ENCODE measurements around the gene CHN1.

- TF ChIP-seq, protein P1, sequence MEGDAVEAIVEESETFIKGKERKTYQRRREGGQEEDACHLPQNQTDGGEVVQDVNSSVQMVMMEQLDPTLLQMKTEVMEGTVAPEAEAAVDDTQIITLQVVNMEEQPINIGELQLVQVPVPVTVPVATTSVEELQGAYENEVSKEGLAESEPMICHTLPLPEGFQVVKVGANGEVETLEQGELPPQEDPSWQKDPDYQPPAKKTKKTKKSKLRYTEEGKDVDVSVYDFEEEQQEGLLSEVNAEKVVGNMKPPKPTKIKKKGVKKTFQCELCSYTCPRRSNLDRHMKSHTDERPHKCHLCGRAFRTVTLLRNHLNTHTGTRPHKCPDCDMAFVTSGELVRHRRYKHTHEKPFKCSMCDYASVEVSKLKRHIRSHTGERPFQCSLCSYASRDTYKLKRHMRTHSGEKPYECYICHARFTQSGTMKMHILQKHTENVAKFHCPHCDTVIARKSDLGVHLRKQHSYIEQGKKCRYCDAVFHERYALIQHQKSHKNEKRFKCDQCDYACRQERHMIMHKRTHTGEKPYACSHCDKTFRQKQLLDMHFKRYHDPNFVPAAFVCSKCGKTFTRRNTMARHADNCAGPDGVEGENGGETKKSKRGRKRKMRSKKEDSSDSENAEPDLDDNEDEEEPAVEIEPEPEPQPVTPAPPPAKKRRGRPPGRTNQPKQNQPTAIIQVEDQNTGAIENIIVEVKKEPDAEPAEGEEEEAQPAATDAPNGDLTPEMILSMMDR (IDR thresholded peaks at IDR 0.05), result no peak
- TF ChIP-seq RAD21 (IDR thresholded peaks at IDR 0.05; ENCODE audit: low read length) (no peak), EZH2phosphoT487 (IDR thresholded peaks at IDR 0.05; ENCODE audit: borderline replicate concordance, low read depth) (no peak), EP300 (IDR thresholded peaks at IDR 0.05; ENCODE audit: borderline replicate concordance in 1 of 2, low read depth in 1 of 2, low read length in 1 of 2) (no peak), POLR2AphosphoS5 (IDR thresholded peaks at IDR 0.05; ENCODE audit: low read depth, low read length) (no peak), RFX5 (IDR thresholded peaks at IDR 0.05; ENCODE audit: low read length) (no peak), SIN3A (IDR thresholded peaks at IDR 0.05; ENCODE audit: borderline replicate concordance, low read depth, low read length) (no peak), GABPA (IDR thresholded peaks at IDR 0.05; ENCODE audit: low read depth) (no peak), GATA2 (CRISPR knock-in tag; IDR thresholded peaks at IDR 0.05) (no peak), CHD2 (IDR thresholded peaks at IDR 0.05; ENCODE audit: low read length, partially characterized antibody) (no peak), TAF1 (IDR thresholded peaks at IDR 0.05; ENCODE audit: borderline replicate concordance, low read depth, low read length) (no peak), MXI1 (IDR thresholded peaks at IDR 0.05; ENCODE audit: low read depth, low read length) (no peak), RXRA (IDR thresholded peaks at IDR 0.05; ENCODE audit: borderline replicate concordance, low read depth) (no peak)
- TF ChIP-seq, protein P2, sequence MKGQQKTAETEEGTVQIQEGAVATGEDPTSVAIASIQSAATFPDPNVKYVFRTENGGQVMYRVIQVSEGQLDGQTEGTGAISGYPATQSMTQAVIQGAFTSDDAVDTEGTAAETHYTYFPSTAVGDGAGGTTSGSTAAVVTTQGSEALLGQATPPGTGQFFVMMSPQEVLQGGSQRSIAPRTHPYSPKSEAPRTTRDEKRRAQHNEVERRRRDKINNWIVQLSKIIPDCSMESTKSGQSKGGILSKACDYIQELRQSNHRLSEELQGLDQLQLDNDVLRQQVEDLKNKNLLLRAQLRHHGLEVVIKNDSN (IDR thresholded peaks at IDR 0.05; ENCODE audit: borderline replicate concordance, low read depth), result no peak
These were observed 73.5 kb downstream of the CHN1 start for GRCh38 chr2:174931724-174932123.
